GM12873 (cell line): ENCODE measurements around the gene SUPT3H.

ENCODE experiments used
- TF ChIP-seq, protein P1 (sequence below): IDR thresholded peaks from 2 replicates; pipeline ENCODE4 v1.5.1; 2012; ENCODE audit warnings: low read depth, mild to moderate bottlenecking, moderate library complexity, low read length, control low read depth; ENCODE audit not compliant: insufficient read depth; ENCODE audit errors: missing control alignments

The SUPT3H gene

DNA sequence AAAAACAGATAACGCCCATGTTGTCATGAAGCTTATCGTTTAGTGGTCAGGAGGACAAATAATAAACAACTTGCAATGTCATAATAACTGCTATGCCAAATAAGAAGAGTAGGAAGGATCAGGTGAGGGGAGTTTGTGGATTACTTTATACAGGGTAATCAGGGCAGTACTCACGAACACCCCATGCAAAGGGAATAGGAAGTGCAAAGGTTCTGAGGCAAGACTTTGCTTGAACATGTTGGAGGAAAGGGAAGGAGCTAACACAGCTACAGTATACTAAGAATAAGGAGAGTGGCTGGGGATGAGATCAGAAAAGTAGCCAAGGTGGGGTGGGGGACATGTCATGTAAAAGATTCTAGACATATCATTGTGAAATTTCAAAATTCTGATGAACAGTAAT lies 341.6 kb downstream of the SUPT3H start:
- TF ChIP-seq, protein P1, sequence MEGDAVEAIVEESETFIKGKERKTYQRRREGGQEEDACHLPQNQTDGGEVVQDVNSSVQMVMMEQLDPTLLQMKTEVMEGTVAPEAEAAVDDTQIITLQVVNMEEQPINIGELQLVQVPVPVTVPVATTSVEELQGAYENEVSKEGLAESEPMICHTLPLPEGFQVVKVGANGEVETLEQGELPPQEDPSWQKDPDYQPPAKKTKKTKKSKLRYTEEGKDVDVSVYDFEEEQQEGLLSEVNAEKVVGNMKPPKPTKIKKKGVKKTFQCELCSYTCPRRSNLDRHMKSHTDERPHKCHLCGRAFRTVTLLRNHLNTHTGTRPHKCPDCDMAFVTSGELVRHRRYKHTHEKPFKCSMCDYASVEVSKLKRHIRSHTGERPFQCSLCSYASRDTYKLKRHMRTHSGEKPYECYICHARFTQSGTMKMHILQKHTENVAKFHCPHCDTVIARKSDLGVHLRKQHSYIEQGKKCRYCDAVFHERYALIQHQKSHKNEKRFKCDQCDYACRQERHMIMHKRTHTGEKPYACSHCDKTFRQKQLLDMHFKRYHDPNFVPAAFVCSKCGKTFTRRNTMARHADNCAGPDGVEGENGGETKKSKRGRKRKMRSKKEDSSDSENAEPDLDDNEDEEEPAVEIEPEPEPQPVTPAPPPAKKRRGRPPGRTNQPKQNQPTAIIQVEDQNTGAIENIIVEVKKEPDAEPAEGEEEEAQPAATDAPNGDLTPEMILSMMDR, result no peak

DNA sequence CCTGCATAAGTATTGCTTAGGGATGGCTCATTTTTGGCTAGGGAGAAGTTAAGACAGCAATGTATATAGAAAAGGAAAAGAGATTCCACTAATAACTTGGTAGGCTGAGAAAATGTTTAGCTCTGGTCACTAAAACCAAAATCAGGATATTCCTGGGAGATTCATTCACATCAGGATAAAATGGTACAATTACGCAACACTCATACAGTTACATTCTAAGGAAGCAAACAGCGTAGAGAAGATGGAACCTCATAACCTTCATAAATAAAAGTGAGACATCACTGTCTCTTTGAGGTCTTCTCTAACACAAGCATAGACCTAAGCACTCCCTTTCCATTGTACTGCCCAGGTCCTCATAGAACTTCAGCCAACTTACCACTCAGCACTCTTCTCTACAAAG lies 345.3 kb downstream of the SUPT3H start:
- TF ChIP-seq, protein P1, result no peak

DNA sequence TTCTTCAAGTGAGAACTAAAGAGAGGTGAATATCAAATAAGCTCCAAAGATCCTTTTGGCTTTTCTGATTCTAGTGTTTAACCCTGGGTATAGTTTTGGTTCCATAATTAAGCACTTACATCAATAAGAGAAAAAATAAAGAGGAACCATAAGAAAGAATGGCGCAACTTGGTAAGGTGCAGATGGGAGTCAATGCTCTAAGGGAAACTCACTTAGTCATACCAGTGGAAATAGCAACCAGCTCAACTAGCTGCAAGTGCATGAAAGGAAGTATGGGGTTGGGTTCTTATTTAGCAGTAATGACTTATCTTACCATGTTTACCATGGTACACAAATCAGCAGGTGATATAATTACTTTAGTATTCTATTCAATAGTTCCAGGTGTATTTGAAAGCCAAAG lies 346.1 kb downstream of the SUPT3H start:
- TF ChIP-seq, protein P1, result no peak

DNA sequence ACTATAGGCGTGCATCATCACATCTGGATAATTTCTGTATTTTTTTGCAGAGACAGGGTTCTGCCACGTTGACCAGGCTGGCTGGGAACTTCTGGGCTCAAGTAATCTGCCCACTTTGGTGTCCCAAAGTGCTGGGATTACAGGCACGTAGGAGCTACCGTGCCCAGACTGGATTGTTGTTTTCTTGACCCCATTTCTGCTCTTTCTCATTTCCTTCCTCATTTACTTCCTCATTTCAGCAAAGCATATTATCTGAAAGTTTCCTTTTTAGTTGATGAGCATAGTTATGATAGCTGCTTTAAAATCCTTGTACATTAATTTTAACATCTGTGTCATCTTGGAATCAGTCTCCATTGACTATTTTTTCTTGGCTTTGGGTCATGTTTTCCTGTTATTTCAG lies 350.6 kb downstream of the SUPT3H start:
- TF ChIP-seq, protein P1, result no peak

DNA sequence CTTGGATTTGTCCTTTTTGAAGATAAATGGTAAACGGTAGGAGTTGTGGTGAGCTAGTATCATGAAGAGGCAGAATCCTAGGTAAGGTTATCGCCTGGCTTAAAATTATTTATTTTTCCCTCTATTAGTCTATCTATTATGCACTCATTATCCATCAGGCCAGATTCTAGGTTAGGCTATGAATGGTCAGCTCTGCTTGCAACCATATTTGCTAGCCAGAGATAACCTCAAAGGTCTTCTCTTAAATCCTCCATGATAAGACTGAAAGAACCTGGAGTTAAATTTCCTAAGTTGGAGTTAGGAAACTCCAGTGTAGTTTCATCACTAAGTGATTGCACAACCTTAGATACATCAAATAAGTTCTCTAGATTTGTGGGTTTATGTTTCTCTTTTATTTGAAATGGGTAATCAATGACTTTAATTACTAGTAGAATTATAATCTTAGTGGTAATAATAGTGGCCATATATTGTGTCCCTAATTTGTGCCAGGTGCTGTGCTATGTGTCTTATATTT lies 351.7 kb downstream of the SUPT3H start:
- TF ChIP-seq, protein P1, result no peak

DNA sequence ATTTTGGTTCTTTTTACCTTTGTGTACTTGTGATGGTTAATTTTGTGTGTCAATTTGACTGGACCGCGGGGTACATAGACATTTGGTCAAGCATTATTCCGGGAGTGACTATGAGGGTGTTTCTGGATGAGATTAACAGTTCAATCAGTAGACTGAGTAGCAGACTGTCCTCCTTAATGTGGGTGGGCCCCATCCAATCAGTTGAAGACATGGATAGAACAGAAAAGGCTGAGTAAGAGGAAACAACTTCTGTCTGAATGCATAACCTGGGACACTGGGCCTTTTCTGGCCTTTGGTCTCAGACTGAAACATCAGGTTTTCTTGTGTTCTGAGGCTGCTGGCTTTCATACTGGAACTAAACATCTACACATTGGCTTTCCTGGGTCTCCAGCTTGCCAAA lies 353.1 kb downstream of the SUPT3H start:
- TF ChIP-seq, protein P1, result no peak

DNA sequence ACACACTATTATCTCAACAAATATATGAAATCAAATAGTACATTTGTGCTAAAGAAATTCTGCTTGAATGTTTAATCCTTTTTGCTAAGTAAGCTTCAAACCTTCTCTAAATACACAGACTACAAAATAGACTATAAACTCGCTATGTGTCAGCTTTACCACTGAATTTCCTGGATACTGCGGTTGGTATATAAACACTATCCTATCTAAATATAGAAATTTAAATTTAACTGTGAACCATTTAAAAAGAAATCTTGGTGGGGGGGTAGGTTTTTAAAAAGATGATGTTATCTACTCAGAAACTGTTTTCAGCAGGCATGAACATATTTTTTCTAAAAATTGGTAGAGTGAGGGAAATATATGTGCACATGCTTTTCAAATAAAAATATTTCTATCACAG lies 356.1 kb downstream of the SUPT3H start:
- TF ChIP-seq, protein P1, result no peak
